GM19328 (cell line): ENCODE data around the gene SP100.

Experiments
- ATAC-seq: cut with Tn5 transposase; IDR thresholded peaks from one replicate; pipeline ENCODE4 v1.9.1; 2021; ENCODE audit warnings: mild to moderate bottlenecking, moderate library complexity; ENCODE audit not compliant: unreplicated experiment

Gene SP100

GRCh38 chr2:230537531-230537976 is 121.6 kb downstream of the SP100 start:
- no peak for ATAC-seq

GRCh38 chr2:230540332-230540731 is 124.3 kb downstream of the SP100 start:
- ATAC-seq = no peak

- peak; percentile 74 for ATAC-seq
These were observed 126.0 kb downstream of the SP100 start for GRCh38 chr2:230541934-230542380.

- ATAC-seq = no peak
These were observed 126.8 kb downstream of the SP100 start for GRCh38 chr2:230542751-230543150.

GRCh38 chr2:230552181-230552580 is 136.2 kb downstream of the SP100 start:
- no peak for ATAC-seq

GRCh38 chr2:230557065-230557464 is 141.1 kb downstream of the SP100 start:
- ATAC-seq = no peak

- ATAC-seq = peak; percentile 75
These were observed 149.1 kb downstream of the SP100 start for GRCh38 chr2:230564805-230565779.

GRCh38 chr2:230569298-230569697 is 153.3 kb downstream of the SP100 start:
- no peak for ATAC-seq

GRCh38 chr2:230570987-230571386 is 155.0 kb downstream of the SP100 start:
- ATAC-seq = no peak

- ATAC-seq = no peak
These were observed 159.8 kb downstream of the SP100 start for GRCh38 chr2:230575642-230576324.

GRCh38 chr2:230577114-230577513 is 161.1 kb downstream of the SP100 start:
- no peak for ATAC-seq

- ATAC-seq = no peak
These were observed 162.1 kb downstream of the SP100 start for GRCh38 chr2:230578106-230578505.

GRCh38 chr2:230582851-230583283 is 166.9 kb downstream of the SP100 start:
- no peak for ATAC-seq

GRCh38 chr2:230583581-230583980 is 167.6 kb downstream of the SP100 start:
- ATAC-seq = no peak

GRCh38 chr2:230586328-230586982 is 170.5 kb downstream of the SP100 start:
- no peak for ATAC-seq

- ATAC-seq = peak; percentile 11
These were observed 173.0 kb downstream of the SP100 start for GRCh38 chr2:230589025-230589424.

- ATAC-seq = peak; percentile 92
These were observed 173.6 kb downstream of the SP100 start for GRCh38 chr2:230589497-230590015.

- no peak for ATAC-seq
These were observed 174.3 kb downstream of the SP100 start for GRCh38 chr2:230590333-230590732.

GRCh38 chr2:230591850-230592249 is 175.8 kb downstream of the SP100 start:
- ATAC-seq = no peak

GRCh38 chr2:230592775-230593174 is 176.8 kb downstream of the SP100 start:
- no peak for ATAC-seq
